ENCODE results near the gene GBGT1.

GBGT1 gene

DNA sequence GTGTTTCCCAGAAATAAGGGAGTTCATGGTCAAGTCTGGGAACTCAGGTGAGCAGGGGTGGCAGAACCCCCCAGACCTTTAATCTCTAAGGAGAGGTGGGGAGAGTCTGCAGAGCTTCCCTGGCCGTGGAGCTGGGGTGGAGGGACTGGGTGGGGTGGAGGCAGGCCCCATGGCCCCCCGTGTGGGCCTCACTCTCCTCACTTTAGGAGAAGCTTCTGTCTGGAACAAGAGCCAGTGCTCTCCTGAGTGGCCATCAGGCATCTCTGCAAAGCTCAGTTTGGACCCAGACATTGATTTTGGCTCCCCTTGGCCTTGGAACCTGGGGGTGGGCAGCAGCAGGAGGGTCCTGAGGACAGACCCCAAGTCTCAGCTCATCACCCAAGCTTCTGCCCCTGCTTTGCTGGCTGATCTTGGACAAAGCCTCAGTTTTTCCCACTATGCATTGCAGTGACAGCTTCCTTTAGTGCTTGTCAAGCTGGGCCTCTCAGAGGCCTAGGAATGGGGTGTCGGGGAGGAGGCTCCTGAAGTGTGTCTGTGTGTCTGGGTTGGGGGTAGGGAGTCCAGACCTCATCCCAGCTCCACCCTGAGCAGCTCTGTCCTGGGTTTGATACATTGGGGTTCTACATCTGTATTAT lies 3.5 kb upstream of the GBGT1 start:
- 65% methylated on average over 3 of the region's 3 CpGs for WGBS (ENCODE audit: insufficient coverage)
- H3K4me1 ChIP-seq (ENCODE audit: control extremely low read depth in 1 of 4, control insufficient read depth in 4 of 4, insufficient read depth in 4 of 4, low read length in 3 of 4): peaks cover 0 to 30% (median 27%) of the 10 kb centered on the region in 4 experiments
- no peak overlapping the region for H3K4me3 ChIP-seq (ENCODE audit: control insufficient read depth in 1 of 7, extremely low read depth in 1 of 7, insufficient read depth in 4 of 7, low read depth in 2 of 7, low read length in 6 of 7)
- no peaks in the 10 kb centered on the region for H3K27me3 ChIP-seq (replicated peaks in 2 of 5; ENCODE audit: control insufficient read depth in 4 of 5, insufficient read depth in 5 of 5, low read length in 4 of 5)
- peaks cover 0 to 2% (median 0%) of the 10 kb centered on the region in 4 experiments for H3K36me3 ChIP-seq (ENCODE audit: control insufficient read depth in 4 of 4, insufficient read depth in 4 of 4, low read length in 3 of 4)
- H3K9me3 ChIP-seq (ENCODE audit: control extremely low read depth in 1 of 5, control insufficient read depth in 4 of 5, insufficient read depth in 2 of 5, low read depth in 1 of 5, low read length in 4 of 5): no peaks in the 10 kb centered on the region
- CTCF ChIA-PET: interaction anchor here (1.3 to 3.4 kb wide), 4 partner anchors 9 to 20 kb away, joined by 3 to 14 read pairs (median 4); no protein-coding TSS in a partner anchor
- H3K27ac ChIP-seq (ENCODE audit: insufficient read depth in 1 of 2, low read depth in 1 of 2, low read length in 2 of 2, poor library complexity in 1 of 2, severe bottlenecking in 2 of 2): no peak overlapping the region
- POLR2A ChIA-PET: interaction anchor here (0.6 kb wide), 1 partner anchor 12 kb away, joined by 3 read pairs; no protein-coding TSS in a partner anchor
- DNase-seq: no peak

DNA sequence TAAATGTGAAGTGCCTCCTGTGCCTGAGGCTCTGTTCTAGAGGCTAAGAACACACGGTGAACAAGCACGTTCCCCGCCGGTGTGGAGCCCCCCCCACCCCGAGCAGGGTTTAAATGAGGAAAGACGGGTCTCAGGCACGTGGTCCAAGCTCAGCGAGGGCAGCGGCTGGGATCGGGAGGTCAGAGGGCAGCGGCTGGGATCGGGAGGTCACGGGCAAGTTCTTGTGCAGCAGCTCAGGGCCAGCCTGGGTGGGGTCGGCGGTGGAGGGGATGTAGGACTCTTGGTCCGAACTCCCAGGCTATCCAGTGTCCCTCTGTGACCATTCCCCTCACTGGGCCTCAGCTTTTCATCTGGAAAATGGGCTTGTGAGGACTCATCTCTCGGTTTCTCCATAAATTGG lies 2.7 kb upstream of the GBGT1 start:
- H3K9me3 ChIP-seq (ENCODE audit: control extremely low read depth in 1 of 5, control insufficient read depth in 4 of 5, insufficient read depth in 2 of 5, low read depth in 1 of 5, low read length in 4 of 5): no peaks in the 10 kb centered on the region
- H3K27ac ChIP-seq (ENCODE audit: insufficient read depth in 1 of 2, low read depth in 1 of 2, low read length in 2 of 2, poor library complexity in 1 of 2, severe bottlenecking in 2 of 2): no peak overlapping the region
- H3K27me3 ChIP-seq (replicated peaks in 2 of 5; ENCODE audit: control insufficient read depth in 4 of 5, insufficient read depth in 5 of 5, low read length in 4 of 5): no peaks in the 10 kb centered on the region
- H3K36me3 ChIP-seq (ENCODE audit: control insufficient read depth in 4 of 4, insufficient read depth in 4 of 4, low read length in 3 of 4): peaks cover 0 to 6% (median 3%) of the 10 kb centered on the region in 4 experiments
- H3K4me1 ChIP-seq (ENCODE audit: control extremely low read depth in 1 of 4, control insufficient read depth in 4 of 4, insufficient read depth in 4 of 4, low read length in 3 of 4): peaks cover 0 to 36% (median 31%) of the 10 kb centered on the region in 4 experiments
- WGBS (ENCODE audit: insufficient coverage): 94% methylated on average over 17 of the region's 17 CpGs
- POLR2A ChIA-PET: no interaction called here
- CTCF ChIA-PET: interaction anchor here (1.3 to 3.4 kb wide), 4 partner anchors 8 to 20 kb away, joined by 3 to 14 read pairs (median 4); no protein-coding TSS in a partner anchor
- no peak for DNase-seq
- no peak overlapping the region for H3K4me3 ChIP-seq (ENCODE audit: control insufficient read depth in 1 of 7, extremely low read depth in 1 of 7, insufficient read depth in 4 of 7, low read depth in 2 of 7, low read length in 6 of 7)

DNA sequence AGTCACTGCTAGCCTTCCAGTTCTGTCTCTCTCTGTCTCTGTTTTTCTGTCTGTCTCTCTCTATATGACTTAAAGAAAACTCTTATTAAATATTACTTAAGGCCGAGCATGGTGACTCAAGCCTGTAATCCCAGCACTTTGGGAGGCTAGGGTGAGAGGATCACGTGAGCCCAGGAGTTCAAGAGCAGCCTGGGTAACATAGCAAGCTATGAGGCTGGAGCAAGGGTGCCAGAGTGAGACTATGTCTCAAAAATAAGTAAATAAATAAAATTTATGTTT lies 1.7 kb upstream of the GBGT1 start:
- no peak overlapping the region for H3K27ac ChIP-seq (ENCODE audit: insufficient read depth in 1 of 2, low read depth in 1 of 2, low read length in 2 of 2, poor library complexity in 1 of 2, severe bottlenecking in 2 of 2)
- WGBS (ENCODE audit: insufficient coverage): 92% methylated on average over 2 of the region's 2 CpGs
- ChIA-PET CTCF (no interaction called here), POLR2A (no interaction called here)
- peaks cover 0 to 36% (median 32%) of the 10 kb centered on the region in 4 experiments for H3K4me1 ChIP-seq (ENCODE audit: control extremely low read depth in 1 of 4, control insufficient read depth in 4 of 4, insufficient read depth in 4 of 4, low read length in 3 of 4)
- DNase-seq: no peak
- H3K9me3 ChIP-seq (ENCODE audit: control extremely low read depth in 1 of 5, control insufficient read depth in 4 of 5, insufficient read depth in 2 of 5, low read depth in 1 of 5, low read length in 4 of 5): no peaks in the 10 kb centered on the region
- peaks cover 0 to 14% (median 6%) of the 10 kb centered on the region in 4 experiments for H3K36me3 ChIP-seq (ENCODE audit: control insufficient read depth in 4 of 4, insufficient read depth in 4 of 4, low read length in 3 of 4)
- no peaks in the 10 kb centered on the region for H3K27me3 ChIP-seq (replicated peaks in 2 of 5; ENCODE audit: control insufficient read depth in 4 of 5, insufficient read depth in 5 of 5, low read length in 4 of 5)
- H3K4me3 ChIP-seq (ENCODE audit: control insufficient read depth in 1 of 7, extremely low read depth in 1 of 7, insufficient read depth in 4 of 7, low read depth in 2 of 7, low read length in 6 of 7): no peak overlapping the region

DNA sequence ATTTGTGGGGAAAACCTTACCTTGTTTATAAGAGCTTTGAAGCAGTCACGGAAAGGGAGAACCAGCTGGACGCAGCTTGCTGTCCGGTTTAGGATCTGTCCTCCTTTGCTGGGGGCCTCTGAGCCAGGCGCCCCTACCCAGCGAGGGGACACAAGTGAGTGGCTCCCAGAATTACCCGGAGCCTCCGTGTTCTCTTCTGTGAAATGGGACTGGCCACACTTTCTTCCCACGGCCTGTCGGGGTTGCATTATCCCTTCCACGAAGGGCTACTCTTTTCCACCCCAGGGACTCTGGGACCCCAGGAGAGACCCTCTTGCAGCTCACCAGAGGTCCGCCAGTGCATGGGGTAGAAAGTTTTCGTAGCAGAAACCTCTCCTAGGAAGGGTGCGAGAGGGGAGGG lies 477 bp upstream of the GBGT1 start:
- Histone ChIP-seq H3K4me1 (ENCODE audit: control extremely low read depth in 1 of 4, control insufficient read depth in 4 of 4, insufficient read depth in 4 of 4, low read length in 3 of 4) (peaks cover 0 to 36% (median 32%) of the 10 kb centered on the region in 4 experiments), H3K4me3 (ENCODE audit: control insufficient read depth in 1 of 7, extremely low read depth in 1 of 7, insufficient read depth in 4 of 7, low read depth in 2 of 7, low read length in 6 of 7) (peak overlapping the region; percentile 28 to 83 (median 77)), H3K9me3 (ENCODE audit: control extremely low read depth in 1 of 5, control insufficient read depth in 4 of 5, insufficient read depth in 2 of 5, low read depth in 1 of 5, low read length in 4 of 5) (no peaks in the 10 kb centered on the region), H3K27me3 (replicated peaks in 2 of 5; ENCODE audit: control insufficient read depth in 4 of 5, insufficient read depth in 5 of 5, low read length in 4 of 5) (no peaks in the 10 kb centered on the region), H3K27ac (ENCODE audit: insufficient read depth in 1 of 2, low read depth in 1 of 2, low read length in 2 of 2, poor library complexity in 1 of 2, severe bottlenecking in 2 of 2) (peak overlapping the region in 1 of 2 experiments; percentile 66), H3K36me3 (ENCODE audit: control insufficient read depth in 4 of 4, insufficient read depth in 4 of 4, low read length in 3 of 4) (peaks cover 0 to 24% (median 11%) of the 10 kb centered on the region in 4 experiments)
- 61% methylated on average over 12 of the region's 13 CpGs for WGBS (ENCODE audit: insufficient coverage)
- DNase-seq: no peak
- ChIA-PET CTCF (interaction anchor here (1.1 to 1.8 kb wide), 2 partner anchors 17 to 22 kb away, joined by 3 to 7 read pairs; no protein-coding TSS in a partner anchor), POLR2A (interaction anchor here (0.6 to 1.6 kb wide), 4 partner anchors 16 to 202 kb away, joined by 3 to 5 read pairs (median 3); no protein-coding TSS in a partner anchor)

DNA sequence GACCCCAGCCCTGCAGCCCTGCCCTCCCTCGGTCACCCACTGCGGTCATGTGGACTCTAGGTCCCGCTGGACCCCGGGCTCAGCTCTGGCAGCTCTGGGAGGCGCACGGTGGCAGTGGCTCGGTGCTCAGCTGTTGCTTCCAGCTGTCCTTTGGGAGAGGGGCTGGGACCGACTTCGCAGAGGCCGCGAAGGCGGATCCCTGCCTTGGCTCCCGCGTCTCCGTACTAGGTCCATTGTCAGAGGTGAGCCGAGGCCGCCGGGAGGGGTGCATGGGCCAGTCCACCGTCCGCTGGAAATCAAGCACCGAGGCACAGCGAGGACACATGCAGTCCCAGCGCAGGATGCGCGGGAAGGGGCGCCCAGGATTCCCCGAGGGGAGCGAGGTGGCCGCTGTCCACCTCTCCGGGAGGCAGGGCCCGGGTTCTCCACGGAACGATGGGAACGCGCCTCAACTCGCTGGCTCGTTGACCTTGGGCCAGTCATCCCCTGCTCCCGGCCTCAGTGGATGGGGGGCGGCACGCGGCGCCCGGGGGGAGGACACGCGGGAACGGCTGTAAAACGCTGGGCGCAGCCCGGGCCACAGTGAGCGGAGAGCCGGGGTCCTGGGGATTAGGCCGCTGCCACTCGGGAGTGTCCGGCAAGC lies 732 bp downstream of the GBGT1 start:
- WGBS (ENCODE audit: insufficient coverage): 65% methylated on average over 47 of the region's 54 CpGs
- Histone ChIP-seq H3K27ac (ENCODE audit: insufficient read depth in 1 of 2, low read depth in 1 of 2, low read length in 2 of 2, poor library complexity in 1 of 2, severe bottlenecking in 2 of 2) (peak overlapping the region in 1 of 2 experiments; percentile 66), H3K9me3 (ENCODE audit: control extremely low read depth in 1 of 5, control insufficient read depth in 4 of 5, insufficient read depth in 2 of 5, low read depth in 1 of 5, low read length in 4 of 5) (no peaks in the 10 kb centered on the region), H3K4me1 (ENCODE audit: control extremely low read depth in 1 of 4, control insufficient read depth in 4 of 4, insufficient read depth in 4 of 4, low read length in 3 of 4) (peaks cover 0 to 36% (median 32%) of the 10 kb centered on the region in 4 experiments), H3K27me3 (replicated peaks in 2 of 5; ENCODE audit: control insufficient read depth in 4 of 5, insufficient read depth in 5 of 5, low read length in 4 of 5) (no peaks in the 10 kb centered on the region), H3K4me3 (ENCODE audit: control insufficient read depth in 1 of 7, extremely low read depth in 1 of 7, insufficient read depth in 4 of 7, low read depth in 2 of 7, low read length in 6 of 7) (peak overlapping the region; percentile 28 to 83 (median 77)), H3K36me3 (ENCODE audit: control insufficient read depth in 4 of 4, insufficient read depth in 4 of 4, low read length in 3 of 4) (peaks cover 0 to 33% (median 12%) of the 10 kb centered on the region in 4 experiments)
- POLR2A ChIA-PET: interaction anchor here (1.0 to 1.6 kb wide), 2 partner anchors 19 to 159 kb away, joined by 3 read pairs; no protein-coding TSS in a partner anchor
- CTCF ChIA-PET: interaction anchor here (0.8 to 1.8 kb wide), 2 partner anchors 23 to 315 kb away, joined by 3 to 7 read pairs; no protein-coding TSS in a partner anchor
- DNase-seq: no peak

DNA sequence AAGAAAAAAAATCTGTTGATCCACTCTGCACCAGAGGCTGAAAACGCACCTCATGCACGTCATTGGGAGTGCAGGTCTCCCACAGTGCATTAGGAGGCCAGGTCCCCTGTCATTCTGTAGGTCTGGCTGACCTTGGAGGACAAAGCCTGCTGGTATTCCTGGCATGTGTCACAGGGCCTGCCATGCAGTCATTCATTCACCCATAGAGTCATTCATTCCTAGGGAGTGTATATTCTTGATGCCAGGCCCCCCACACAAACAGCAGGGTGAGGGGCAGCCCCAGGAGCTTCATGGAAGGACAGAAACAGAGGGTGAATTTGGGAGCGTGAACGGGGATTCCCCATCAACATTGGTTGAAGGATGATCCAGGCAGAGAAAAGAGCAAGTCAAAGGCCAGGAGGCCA lies 2.2 kb downstream of the GBGT1 start:
- CTCF ChIA-PET: interaction anchor here (1.2 to 1.3 kb wide), 3 partner anchors 13 to 121 kb away, joined by 3 read pairs; no protein-coding TSS in a partner anchor
- Histone ChIP-seq H3K27ac (ENCODE audit: insufficient read depth in 1 of 2, low read depth in 1 of 2, low read length in 2 of 2, poor library complexity in 1 of 2, severe bottlenecking in 2 of 2) (no peak overlapping the region), H3K4me3 (ENCODE audit: control insufficient read depth in 1 of 7, extremely low read depth in 1 of 7, insufficient read depth in 4 of 7, low read depth in 2 of 7, low read length in 6 of 7) (no peak overlapping the region), H3K27me3 (replicated peaks in 2 of 5; ENCODE audit: control insufficient read depth in 4 of 5, insufficient read depth in 5 of 5, low read length in 4 of 5) (no peaks in the 10 kb centered on the region), H3K4me1 (ENCODE audit: control extremely low read depth in 1 of 4, control insufficient read depth in 4 of 4, insufficient read depth in 4 of 4, low read length in 3 of 4) (peaks cover 0 to 36% (median 30%) of the 10 kb centered on the region in 4 experiments), H3K9me3 (ENCODE audit: control extremely low read depth in 1 of 5, control insufficient read depth in 4 of 5, insufficient read depth in 2 of 5, low read depth in 1 of 5, low read length in 4 of 5) (no peaks in the 10 kb centered on the region), H3K36me3 (ENCODE audit: control insufficient read depth in 4 of 4, insufficient read depth in 4 of 4, low read length in 3 of 4) (peaks cover 0 to 44% (median 14%) of the 10 kb centered on the region in 4 experiments)
- POLR2A ChIA-PET: no interaction called here
- 82% methylated on average over 4 of the region's 4 CpGs for WGBS (ENCODE audit: insufficient coverage)
- no peak for DNase-seq

Measured in common myeloid progenitor, CD34-positive (primary cell).